WTC11 (cell line): Measurements from ENCODE around the gene COL18A1. TPM values are rescaled to one million over a fixed set of nuclear protein-coding genes. Genes with fewer than 3 reads are reported as not detected.

ENCODE experiments used
- ATAC-seq: fragments of 200-7000 bp; cut with Tn5 transposase; 2 replicates; pipeline ENCODE4 v1.10.0; 2021; ENCODE audit warnings: mild to moderate bottlenecking, moderate library complexity
- CTCF ChIA-PET: fragments of 300-600 bp; sonication (Branson Sonifier 250); formaldehyde crosslinking; loops from one replicate; lab custom pipeline; 2021; ENCODE audit warnings: antibody characterized with exemption; lab: Charles Lee
- POLR2A ChIA-PET: fragments of 350-600 bp; sonication (Branson Sonifier 250); formaldehyde crosslinking; loops from one replicate; lab custom pipeline; 2021; ENCODE audit warnings: antibody characterized with exemption; lab: Charles Lee
- DNase-seq: peaks from one replicate; pipeline ENCODE4 v3.0.0; 2021; ENCODE audit warnings: low spot score
- H3K27ac Mint-ChIP-seq: 2 replicates; pipeline ENCODE4 v1.8.0; 2021; ENCODE audit warnings: mixed read lengths
- H3K27me3 Mint-ChIP-seq: 2 replicates; pipeline ENCODE4 v1.8.0; 2021; ENCODE audit warnings: low read depth, mild to moderate bottlenecking, moderate library complexity, mixed read lengths
- H3K36me3 Mint-ChIP-seq: 2 replicates; pipeline ENCODE4 v1.8.0; 2021; ENCODE audit warnings: mixed read lengths
- H3K4me1 Mint-ChIP-seq: 2 replicates; pipeline ENCODE4 v1.8.0; 2022; ENCODE audit warnings: mixed read lengths
- H3K4me3 Mint-ChIP-seq: 2 replicates; pipeline ENCODE4 v1.8.0; 2021; ENCODE audit warnings: mild to moderate bottlenecking, moderate library complexity, mixed read lengths
- H3K9me3 Mint-ChIP-seq: 2 replicates; pipeline ENCODE4 v1.8.0; 2021; ENCODE audit warnings: mixed read lengths
- ATF1 ChIP-seq: sonication (generic); formaldehyde crosslinking; IDR thresholded peaks from 2 replicates; pipeline ENCODE4 v1.8.1; 2023; ENCODE audit warnings: mild to moderate bottlenecking, moderate library complexity, missing genetic modification reagents
- ATF6 ChIP-seq: sonication (generic); formaldehyde crosslinking; IDR thresholded peaks from 2 replicates; pipeline ENCODE4 v1.8.1; 2023; ENCODE audit warnings: mild to moderate bottlenecking, missing genetic modification reagents
- CDX4 ChIP-seq: fragments of 250-450 bp; sonication (Bioruptor Pico); IDR thresholded peaks from 2 replicates; pipeline ENCODE4 v1.9.0; 2021; ENCODE audit warnings: moderate library complexity, mild to moderate bottlenecking, inconsistent platforms, borderline replicate concordance
- CREM ChIP-seq: sonication (generic); formaldehyde crosslinking; IDR thresholded peaks from 2 replicates; pipeline ENCODE4 v1.8.1; 2022; ENCODE audit warnings: mild to moderate bottlenecking, missing genetic modification reagents, moderate library complexity
- FOXJ3 ChIP-seq: sonication (generic); formaldehyde crosslinking; IDR thresholded peaks from 2 replicates; pipeline ENCODE4 v1.9.0; 2021; ENCODE audit warnings: missing genetic modification reagents, mild to moderate bottlenecking, borderline replicate concordance
- GTF2I ChIP-seq: fragments of 250-450 bp; sonication (Bioruptor Pico); conservative IDR thresholded peaks from 2 replicates; pipeline ENCODE4 v1.4.0; 2021; ENCODE audit warnings: mild to moderate bottlenecking
- NFATC4 ChIP-seq: fragments of 250-450 bp; sonication (Bioruptor Pico); IDR thresholded peaks from 2 replicates; pipeline ENCODE4 v1.9.0; 2021; ENCODE audit warnings: mild to moderate bottlenecking
- PREB ChIP-seq: sonication (generic); formaldehyde crosslinking; IDR thresholded peaks from 2 replicates; pipeline ENCODE4 v1.8.1; 2022; ENCODE audit warnings: mild to moderate bottlenecking, missing genetic modification reagents, moderate library complexity, borderline replicate concordance
- RORB ChIP-seq: fragments of 250-450 bp; sonication (Bioruptor Pico); IDR thresholded peaks from 2 replicates; pipeline ENCODE4 v1.9.0; 2021; ENCODE audit warnings: mild to moderate bottlenecking
- SMAD4 ChIP-seq: sonication (generic); formaldehyde crosslinking; IDR thresholded peaks from 2 replicates; pipeline ENCODE4 v1.8.0; 2022; ENCODE audit warnings: mild to moderate bottlenecking, missing genetic modification reagents
- STAT6 ChIP-seq: sonication (generic); formaldehyde crosslinking; conservative IDR thresholded peaks from 2 replicates; pipeline ENCODE4 v1.8.1; 2023; ENCODE audit warnings: mild to moderate bottlenecking, low read depth, missing genetic modification reagents, moderate library complexity
- TCF7 ChIP-seq: sonication (generic); formaldehyde crosslinking; IDR thresholded peaks from 2 replicates; pipeline ENCODE4 v1.8.0; 2022; ENCODE audit warnings: mild to moderate bottlenecking, low read depth, missing genetic modification reagents, moderate library complexity
- ZNF423 ChIP-seq: fragments of 250-450 bp; sonication (Bioruptor Pico); IDR thresholded peaks from 2 replicates; pipeline ENCODE4 v2.1.2; 2022; ENCODE audit warnings: mild to moderate bottlenecking, moderate library complexity
- total RNA-seq: library from RNA; stranded (reverse); gene quantifications from 3 replicates; pipeline ENCODE4 v1.2.3, GENCODE V29; 2021
- TF ChIP-seq, protein P1 (sequence below): fragments of 250-450 bp; sonication (Bioruptor Pico); IDR thresholded peaks from 2 replicates; pipeline ENCODE4 v1.8.0; 2021; ENCODE audit warnings: mild to moderate bottlenecking
- TF ChIP-seq, protein P2 (sequence below): sonication (generic); formaldehyde crosslinking; conservative IDR thresholded peaks from 2 replicates; pipeline ENCODE4 v1.8.1; 2022; ENCODE audit warnings: mild to moderate bottlenecking, missing genetic modification reagents
- TF ChIP-seq, protein P3 (sequence below): sonication (generic); formaldehyde crosslinking; IDR thresholded peaks from 2 replicates; pipeline ENCODE4 v1.8.1; 2023; ENCODE audit warnings: mild to moderate bottlenecking, missing genetic modification reagents, moderate library complexity

The COL18A1 gene
- total RNA-seq, 1 experiment from 2014 or later = 231 TPM

- TF ChIP-seq RORB (CRISPR knock-in tag) (no peak), ATF6 (CRISPR knock-in tag) (no peak), ATF1 (no peak), FOXJ3 (CRISPR knock-in tag) (no peak), NFATC4 (CRISPR knock-in tag) (no peak), TCF7 (CRISPR knock-in tag) (no peak), CDX4 (CRISPR knock-in tag) (no peak), PREB (CRISPR knock-in tag) (no peak)
- TF ChIP-seq, protein P1, sequence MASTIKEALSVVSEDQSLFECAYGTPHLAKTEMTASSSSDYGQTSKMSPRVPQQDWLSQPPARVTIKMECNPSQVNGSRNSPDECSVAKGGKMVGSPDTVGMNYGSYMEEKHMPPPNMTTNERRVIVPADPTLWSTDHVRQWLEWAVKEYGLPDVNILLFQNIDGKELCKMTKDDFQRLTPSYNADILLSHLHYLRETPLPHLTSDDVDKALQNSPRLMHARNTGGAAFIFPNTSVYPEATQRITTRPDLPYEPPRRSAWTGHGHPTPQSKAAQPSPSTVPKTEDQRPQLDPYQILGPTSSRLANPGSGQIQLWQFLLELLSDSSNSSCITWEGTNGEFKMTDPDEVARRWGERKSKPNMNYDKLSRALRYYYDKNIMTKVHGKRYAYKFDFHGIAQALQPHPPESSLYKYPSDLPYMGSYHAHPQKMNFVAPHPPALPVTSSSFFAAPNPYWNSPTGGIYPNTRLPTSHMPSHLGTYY (CRISPR knock-in tag) = no peak
- TF ChIP-seq, protein P2, sequence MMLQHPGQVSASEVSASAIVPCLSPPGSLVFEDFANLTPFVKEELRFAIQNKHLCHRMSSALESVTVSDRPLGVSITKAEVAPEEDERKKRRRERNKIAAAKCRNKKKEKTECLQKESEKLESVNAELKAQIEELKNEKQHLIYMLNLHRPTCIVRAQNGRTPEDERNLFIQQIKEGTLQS (CRISPR knock-in tag) = no peak
- TF ChIP-seq, protein P3, sequence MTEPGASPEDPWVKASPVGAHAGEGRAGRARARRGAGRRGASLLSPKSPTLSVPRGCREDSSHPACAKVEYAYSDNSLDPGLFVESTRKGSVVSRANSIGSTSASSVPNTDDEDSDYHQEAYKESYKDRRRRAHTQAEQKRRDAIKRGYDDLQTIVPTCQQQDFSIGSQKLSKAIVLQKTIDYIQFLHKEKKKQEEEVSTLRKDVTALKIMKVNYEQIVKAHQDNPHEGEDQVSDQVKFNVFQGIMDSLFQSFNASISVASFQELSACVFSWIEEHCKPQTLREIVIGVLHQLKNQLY (CRISPR knock-in tag) = no peak
These were observed 12.4 kb upstream of the COL18A1 start (continued) for GRCh38 chr21:45392573-45392971.

GRCh38 chr21:45393021-45393420 is 11.9 kb upstream of the COL18A1 start:
- no peaks in the 10 kb centered on the region for H3K9me3 Mint-ChIP-seq
- CTCF ChIA-PET = interaction anchor here (1.4 kb wide), 1 partner anchor 14 kb away, joined by 5 read pairs; no protein-coding TSS in a partner anchor
- no peaks in the 10 kb centered on the region for H3K36me3 Mint-ChIP-seq
- no peak overlapping the region for H3K4me3 Mint-ChIP-seq
- no peak overlapping the region for H3K27ac Mint-ChIP-seq
- DNase-seq = no peak
- ATAC-seq = no peak
- H3K4me1 Mint-ChIP-seq = no peaks in the 10 kb centered on the region; the same call in 1 of the 2 replicates
- POLR2A ChIA-PET = no interaction called here
- H3K27me3 Mint-ChIP-seq = peaks cover 4% of the 10 kb centered on the region; the same call in 1 of the 2 replicates
- TF ChIP-seq STAT6 (CRISPR knock-in tag) (no peak), CREM (no peak), NFATC4 (CRISPR knock-in tag) (no peak), ZNF423 (CRISPR knock-in tag) (no peak), GTF2I (CRISPR knock-in tag) (no peak), SMAD4 (no peak), RORB (CRISPR knock-in tag) (no peak)
- TF ChIP-seq, protein P3 (CRISPR knock-in tag) = no peak
